ENCODE measurements around the gene ATP2A2. TPM values are rescaled to one million over a fixed set of nuclear protein-coding genes. Genes with fewer than 3 reads are reported as not detected.

Gene ATP2A2
- total RNA-seq, 4 donors from 2014 or later, result 170 to 231 (median 177) TPM

DNA sequence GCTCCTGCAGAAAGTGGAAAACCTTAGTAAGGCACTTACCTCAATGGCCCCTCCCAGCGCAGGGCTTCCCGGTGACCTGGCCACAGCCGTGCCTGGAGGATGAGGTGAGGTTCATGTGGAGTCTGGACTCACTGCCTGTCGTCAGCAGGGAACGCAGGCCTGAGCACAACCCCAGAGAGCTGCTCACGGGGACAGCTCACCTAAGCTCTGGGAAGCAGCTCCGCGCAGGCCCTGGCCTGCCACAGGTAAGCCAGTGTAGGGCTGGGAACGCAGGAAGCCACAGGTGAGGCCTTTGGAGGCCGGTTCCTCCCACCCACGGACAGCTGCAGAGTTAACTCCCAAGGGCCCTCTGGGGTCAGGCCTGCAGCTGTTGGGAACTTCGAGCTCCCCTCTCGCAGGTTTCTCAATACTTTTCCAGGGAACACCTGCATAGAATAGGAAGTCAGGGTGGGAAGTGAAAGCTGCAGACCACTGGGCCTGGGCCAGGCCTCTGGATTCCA is 89.7 kb downstream of the ATP2A2 start:
- Histone ChIP-seq H3K36me3 (peaks cover 22 to 58% (median 51%) of the 10 kb centered on the region in 4 donors), H3K4me3 (no peak overlapping the region), H3K4me1 (peaks cover 12 to 70% (median 55%) of the 10 kb centered on the region in 4 donors), H3K9me3 (no peaks in the 10 kb centered on the region), H3K27ac (replicated peaks in 1 of 4) (peak overlapping the region in 1 of 4 donors; percentile 54), H3K27me3 (no peaks in the 10 kb centered on the region)
- whole genome bisulfite sequencing, result 61% methylated on average over 5 of the region's 13 CpGs
- no peak for TF ChIP-seq POLR2AphosphoS5 (IDR thresholded peaks at IDR 0.05)
- TF ChIP-seq, protein P1, sequence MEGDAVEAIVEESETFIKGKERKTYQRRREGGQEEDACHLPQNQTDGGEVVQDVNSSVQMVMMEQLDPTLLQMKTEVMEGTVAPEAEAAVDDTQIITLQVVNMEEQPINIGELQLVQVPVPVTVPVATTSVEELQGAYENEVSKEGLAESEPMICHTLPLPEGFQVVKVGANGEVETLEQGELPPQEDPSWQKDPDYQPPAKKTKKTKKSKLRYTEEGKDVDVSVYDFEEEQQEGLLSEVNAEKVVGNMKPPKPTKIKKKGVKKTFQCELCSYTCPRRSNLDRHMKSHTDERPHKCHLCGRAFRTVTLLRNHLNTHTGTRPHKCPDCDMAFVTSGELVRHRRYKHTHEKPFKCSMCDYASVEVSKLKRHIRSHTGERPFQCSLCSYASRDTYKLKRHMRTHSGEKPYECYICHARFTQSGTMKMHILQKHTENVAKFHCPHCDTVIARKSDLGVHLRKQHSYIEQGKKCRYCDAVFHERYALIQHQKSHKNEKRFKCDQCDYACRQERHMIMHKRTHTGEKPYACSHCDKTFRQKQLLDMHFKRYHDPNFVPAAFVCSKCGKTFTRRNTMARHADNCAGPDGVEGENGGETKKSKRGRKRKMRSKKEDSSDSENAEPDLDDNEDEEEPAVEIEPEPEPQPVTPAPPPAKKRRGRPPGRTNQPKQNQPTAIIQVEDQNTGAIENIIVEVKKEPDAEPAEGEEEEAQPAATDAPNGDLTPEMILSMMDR (IDR thresholded peaks at IDR 0.05), result no peak
- TF ChIP-seq POLR2A (IDR thresholded peaks at IDR 0.05; ENCODE audit: low read depth), result no peak
- no peak for TF ChIP-seq EP300 (IDR thresholded peaks at IDR 0.05)
- intact Hi-C loops (cut with DNase I), result no loop called here
- no peak for DNase-seq (ENCODE audit: extremely low spot score)

DNA sequence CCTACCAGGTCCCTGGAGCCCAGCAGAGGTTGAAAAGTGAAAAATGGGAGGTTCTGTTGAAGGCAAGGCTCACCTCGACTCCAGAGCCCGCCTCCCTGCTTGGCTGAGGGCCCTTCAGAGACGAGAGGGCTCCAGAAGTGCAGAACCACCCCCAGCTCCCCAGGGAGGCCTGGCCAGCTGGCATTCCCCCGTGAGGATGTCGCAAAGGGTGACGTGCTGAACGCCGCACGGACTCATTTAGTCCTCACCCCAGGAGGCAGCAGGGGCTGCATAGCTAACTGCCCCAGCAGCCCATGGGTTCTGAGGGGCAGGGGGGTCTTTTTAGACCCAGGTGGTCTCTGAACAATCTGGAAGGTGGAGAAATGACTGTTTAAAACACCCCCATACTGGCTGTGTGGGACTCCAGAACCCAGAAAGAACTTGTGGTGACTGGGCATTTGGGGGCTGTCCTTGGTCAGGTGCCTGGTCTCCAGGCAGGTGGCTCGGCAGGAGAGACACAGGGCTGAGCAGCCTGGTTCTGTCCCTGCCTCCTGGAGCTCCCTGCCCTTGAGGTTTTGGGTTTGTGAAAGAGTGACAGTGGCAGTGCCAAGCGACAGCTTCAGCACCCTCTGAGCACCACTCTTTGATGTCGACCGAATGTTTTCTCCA is 90.5 kb downstream of the ATP2A2 start:
- WGBS, result 67% methylated on average over 8 of the region's 13 CpGs
- peak overlapping the region in 1 of 4 donors; percentile 54 for H3K27ac ChIP-seq (replicated peaks in 1 of 4)
- H3K4me1 ChIP-seq, result peaks cover 12 to 62% (median 53%) of the 10 kb centered on the region in 4 donors
- intact Hi-C loops (cut with DNase I), result no loop called here
- DNase-seq (ENCODE audit: extremely low spot score), result no peak
- TF ChIP-seq, protein P1 (IDR thresholded peaks at IDR 0.05), result no peak
- TF ChIP-seq POLR2A (IDR thresholded peaks at IDR 0.05; ENCODE audit: low read depth) (no peak), EP300 (IDR thresholded peaks at IDR 0.05) (no peak), POLR2AphosphoS5 (IDR thresholded peaks at IDR 0.05) (peak in 1 of 2 donors; percentile 15)
- H3K27me3 ChIP-seq, result no peaks in the 10 kb centered on the region
- no peak overlapping the region for H3K4me3 ChIP-seq
- peaks cover 25 to 65% (median 57%) of the 10 kb centered on the region in 4 donors for H3K36me3 ChIP-seq
- no peaks in the 10 kb centered on the region for H3K9me3 ChIP-seq

GRCh38 chr12:110372056-110372425 is 91.0 kb downstream of the ATP2A2 start:
- DNase-seq (ENCODE audit: extremely low spot score), result no peak
- H3K27me3 ChIP-seq, result no peaks in the 10 kb centered on the region
- no peaks in the 10 kb centered on the region for H3K9me3 ChIP-seq
- H3K36me3 ChIP-seq, result peaks cover 28 to 69% (median 62%) of the 10 kb centered on the region in 4 donors
- no peak overlapping the region for H3K4me3 ChIP-seq
- H3K27ac ChIP-seq (replicated peaks in 1 of 4), result peak overlapping the region in 1 of 4 donors; percentile 54
- WGBS, result 84% methylated on average over 4 of the region's 7 CpGs
- peaks cover 12 to 57% (median 48%) of the 10 kb centered on the region in 4 donors for H3K4me1 ChIP-seq
- intact Hi-C loops (cut with DNase I), result no loop called here
- TF ChIP-seq POLR2A (IDR thresholded peaks at IDR 0.05; ENCODE audit: low read depth), result no peak
- no peak for TF ChIP-seq POLR2AphosphoS5 (IDR thresholded peaks at IDR 0.05)
- TF ChIP-seq, protein P1 (IDR thresholded peaks at IDR 0.05), result no peak
- TF ChIP-seq EP300 (IDR thresholded peaks at IDR 0.05), result no peak

GRCh38 chr12:110373025-110373424 is 92.0 kb downstream of the ATP2A2 start:
- H3K27ac ChIP-seq (replicated peaks in 1 of 4), result peak overlapping the region; percentile 22 to 54 (median 43)
- 26% methylated on average over 4 of the region's 4 CpGs for WGBS
- H3K27me3 ChIP-seq, result no peaks in the 10 kb centered on the region
- H3K4me1 ChIP-seq, result peaks cover 12 to 48% (median 38%) of the 10 kb centered on the region in 4 donors
- DNase-seq (ENCODE audit: extremely low spot score), result no peak
- no peaks in the 10 kb centered on the region for H3K9me3 ChIP-seq
- intact Hi-C loops (cut with DNase I), result no loop called here
- H3K36me3 ChIP-seq, result peaks cover 38 to 79% (median 71%) of the 10 kb centered on the region in 4 donors
- no peak overlapping the region for H3K4me3 ChIP-seq
- TF ChIP-seq POLR2AphosphoS5 (IDR thresholded peaks at IDR 0.05) (no peak), EP300 (IDR thresholded peaks at IDR 0.05) (no peak)
- TF ChIP-seq, protein P1 (IDR thresholded peaks at IDR 0.05), result no peak
